SK-N-DZ (cell line): Measurements from ENCODE around the gene NHSL2.
"Not testable (repeated sequence)": the region's sequence is repeated elsewhere in the genome, so short reads cannot be mapped to it uniquely, and the experiment has no call there.

Experiments
- DNase-seq: peaks from one replicate; pipeline ENCODE4 v3.0.0-alpha.2; 2015; ENCODE audit warnings: low spot score

NHSL2 gene

DNA sequence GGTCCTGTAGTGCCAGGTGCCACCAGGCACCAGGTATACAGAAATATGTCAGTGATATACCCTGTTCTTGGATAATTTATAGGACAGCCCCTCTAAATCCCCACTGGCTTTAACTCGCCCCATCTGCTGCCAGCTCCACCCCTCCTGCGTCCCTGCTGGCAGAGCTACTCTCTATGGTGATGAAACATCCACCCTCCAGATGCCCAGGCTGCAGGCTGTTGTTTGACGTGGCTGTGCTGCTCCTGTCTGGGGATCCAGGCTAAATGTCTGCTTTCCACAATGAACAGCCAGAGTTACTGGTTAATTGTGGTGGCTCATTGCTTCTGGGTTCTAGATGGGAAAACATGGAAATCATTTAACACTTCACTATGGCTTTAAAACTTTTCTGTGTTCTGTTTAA, 12.9 kb downstream of the NHSL2 start:
- no peak for DNase-seq

DNA sequence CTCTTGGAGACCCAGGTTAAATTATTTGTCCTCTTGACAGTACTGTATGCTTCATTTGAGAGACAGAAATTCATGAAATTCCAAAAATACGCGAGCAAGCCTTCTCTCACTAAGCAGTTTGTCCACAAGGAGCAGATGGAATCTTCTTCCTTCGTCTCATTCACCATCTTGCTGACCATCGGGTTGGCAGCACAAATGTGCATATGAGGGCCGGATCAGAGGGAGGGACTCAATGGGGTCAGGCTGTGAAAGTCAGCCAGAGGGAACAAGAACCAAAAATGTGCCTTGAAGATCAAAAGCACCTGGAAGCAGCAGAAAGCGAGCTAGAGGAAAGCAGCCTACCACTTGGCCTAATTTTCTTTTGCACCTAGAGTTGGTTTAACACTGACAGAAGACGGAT, 16.4 kb downstream of the NHSL2 start:
- no peak for DNase-seq

DNA sequence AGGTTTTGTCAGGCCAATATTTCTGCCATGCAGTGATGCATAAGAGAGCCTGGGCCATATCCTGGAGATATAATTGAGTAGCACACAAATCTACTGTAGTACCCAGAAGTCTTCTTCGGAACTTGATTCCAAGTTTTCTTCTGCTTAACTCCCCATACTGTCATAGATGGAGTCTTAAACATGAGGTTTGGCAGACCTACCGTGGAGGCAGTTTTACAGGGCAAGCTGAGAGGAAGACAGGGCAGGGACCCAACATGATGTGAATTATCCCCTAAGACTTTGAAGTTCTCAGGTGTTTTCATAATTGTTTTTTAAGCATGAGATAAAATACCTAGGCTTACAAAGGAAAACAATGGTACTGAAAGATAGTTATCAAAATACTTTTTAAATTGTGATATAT, 18.2 kb downstream of the NHSL2 start:
- no peak for DNase-seq

DNA sequence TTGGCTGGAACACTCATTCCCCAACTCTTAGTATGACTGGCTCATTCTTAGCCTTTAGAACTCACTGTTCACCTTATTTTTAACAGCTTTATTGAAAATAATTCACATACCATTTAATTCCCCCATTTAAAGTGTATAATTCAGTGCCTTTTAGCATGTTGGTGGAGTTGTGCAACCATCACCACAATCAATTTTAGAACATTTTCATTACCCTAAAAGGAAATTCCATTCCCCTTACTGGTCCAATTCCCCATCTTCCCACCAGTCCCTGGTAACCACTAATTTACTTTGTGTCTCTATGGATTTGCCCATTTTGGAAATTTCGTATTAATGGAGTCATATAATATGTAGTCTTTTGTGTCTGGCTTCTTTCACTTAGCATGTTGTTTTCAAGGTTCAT, 19.7 kb downstream of the NHSL2 start:
- DNase-seq: no peak

DNA sequence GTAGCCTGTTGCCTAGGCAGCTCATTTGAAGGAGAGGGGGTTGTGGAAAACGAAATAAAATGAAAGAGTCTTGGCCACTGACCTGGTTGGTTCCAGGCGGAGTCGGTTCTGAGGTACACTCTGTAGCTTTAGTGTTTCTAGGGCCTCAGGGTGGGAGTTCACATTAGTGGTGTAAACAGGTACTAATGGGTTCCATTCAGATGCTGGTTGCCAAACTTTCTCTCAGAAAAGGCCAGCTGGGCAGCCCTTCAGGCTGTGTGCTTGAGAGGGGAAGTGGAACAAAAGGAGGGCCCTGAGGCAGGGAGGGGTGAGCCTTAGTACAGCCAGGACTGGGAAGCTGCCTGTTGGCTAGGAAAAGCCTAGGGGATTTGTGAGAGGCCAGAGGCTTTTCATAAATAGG, 24.8 kb downstream of the NHSL2 start:
- DNase-seq: no peak

DNA sequence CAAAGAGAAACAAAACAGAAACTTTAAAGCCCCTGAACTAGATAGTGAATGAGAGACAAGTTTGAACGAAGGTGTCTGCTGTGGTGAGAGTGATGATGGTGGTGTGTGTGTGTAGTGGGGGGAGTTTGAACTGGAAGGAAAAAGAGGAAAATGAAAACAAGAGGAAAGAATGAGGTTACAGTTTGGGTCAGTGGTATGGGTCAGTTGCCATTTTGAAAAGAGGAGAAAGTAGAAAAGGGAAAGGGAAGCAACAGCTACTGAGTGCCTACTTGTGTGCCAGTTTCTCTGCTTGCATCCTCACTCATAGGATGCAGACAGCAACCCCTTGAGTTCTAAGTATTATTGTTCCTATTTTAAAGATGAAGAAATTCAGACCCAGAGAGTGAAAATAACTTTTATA, 26.0 kb downstream of the NHSL2 start:
- no peak for DNase-seq

DNA sequence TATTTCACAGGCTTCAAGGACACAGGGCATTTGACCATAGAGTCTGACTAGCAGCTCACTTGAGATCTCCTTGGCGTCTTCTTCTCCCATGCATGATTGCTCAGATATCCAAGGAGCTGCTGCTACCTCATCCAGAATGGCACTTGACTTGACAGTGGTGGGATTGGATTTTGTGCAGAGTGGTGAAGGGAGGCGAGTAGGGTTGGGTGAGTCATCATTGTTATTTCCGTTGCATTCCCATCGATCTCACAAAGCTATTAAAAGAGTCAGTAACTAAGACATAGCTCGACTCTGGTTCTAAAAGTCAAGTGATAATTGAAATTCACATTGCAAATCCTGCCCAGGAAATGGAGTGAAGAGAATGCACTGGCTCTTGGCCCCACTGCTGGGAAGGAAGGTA, 27.7 kb downstream of the NHSL2 start:
- no peak for DNase-seq

DNA sequence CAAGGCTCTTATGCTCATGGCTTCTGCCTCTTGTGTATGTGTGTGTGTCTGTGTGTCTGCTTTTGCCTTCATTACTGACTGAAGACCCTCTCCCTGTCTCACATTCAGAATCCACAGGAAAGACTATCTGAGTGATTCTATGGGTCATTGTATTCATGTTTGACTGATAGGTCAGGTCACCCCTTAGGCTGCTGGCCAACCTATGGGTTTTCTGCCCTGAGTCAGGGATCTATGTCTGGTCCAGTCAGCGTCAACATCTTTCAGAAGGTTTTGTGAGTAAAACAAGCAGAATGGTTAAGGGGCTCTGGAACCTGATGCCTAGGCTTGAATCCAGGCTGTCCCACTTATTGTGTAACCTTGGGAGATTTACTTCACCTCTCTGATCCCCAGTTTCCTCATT, 30.5 kb downstream of the NHSL2 start:
- DNase-seq: no peak

DNA sequence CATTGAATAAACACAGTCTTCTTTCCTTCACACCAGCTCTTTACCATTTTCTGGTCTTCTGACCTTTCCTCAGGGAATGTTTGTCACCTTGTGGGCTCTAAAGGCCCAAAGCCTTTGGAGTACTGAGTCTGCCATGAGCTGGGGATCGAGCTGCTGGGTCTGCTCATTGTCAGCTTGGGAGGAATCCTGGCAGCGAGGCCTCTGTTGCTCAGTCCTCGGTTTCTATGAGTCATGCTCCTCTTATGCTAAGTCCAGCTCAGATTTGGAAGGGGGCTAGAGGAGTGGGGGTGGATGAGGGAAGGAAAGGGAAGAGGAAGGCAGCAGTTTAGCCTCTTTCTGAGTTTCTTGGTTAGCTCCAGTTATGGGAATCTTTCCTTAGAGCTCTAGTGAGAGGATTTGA, 31.1 kb downstream of the NHSL2 start:
- DNase-seq: no peak

DNA sequence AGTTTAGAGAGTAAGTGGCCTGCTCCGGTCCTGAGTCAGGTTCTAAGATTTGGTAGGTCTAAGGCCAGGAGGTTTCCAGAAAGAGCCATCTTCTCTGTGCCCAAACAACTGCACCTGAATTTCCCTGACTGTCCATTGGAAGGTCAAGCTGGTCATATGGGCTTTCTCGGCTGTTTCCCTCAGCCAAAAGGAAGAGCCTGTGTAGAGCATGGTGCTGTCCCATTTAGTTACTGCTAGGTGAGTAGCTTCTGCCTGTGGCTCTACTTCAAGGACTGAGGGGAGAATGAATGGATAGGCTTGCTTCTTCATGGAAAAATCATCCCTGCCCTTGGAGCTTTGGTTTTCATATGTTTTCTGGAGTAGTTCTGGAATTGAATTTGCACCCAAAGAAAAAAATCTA, 33.7 kb downstream of the NHSL2 start:
- no peak for DNase-seq

DNA sequence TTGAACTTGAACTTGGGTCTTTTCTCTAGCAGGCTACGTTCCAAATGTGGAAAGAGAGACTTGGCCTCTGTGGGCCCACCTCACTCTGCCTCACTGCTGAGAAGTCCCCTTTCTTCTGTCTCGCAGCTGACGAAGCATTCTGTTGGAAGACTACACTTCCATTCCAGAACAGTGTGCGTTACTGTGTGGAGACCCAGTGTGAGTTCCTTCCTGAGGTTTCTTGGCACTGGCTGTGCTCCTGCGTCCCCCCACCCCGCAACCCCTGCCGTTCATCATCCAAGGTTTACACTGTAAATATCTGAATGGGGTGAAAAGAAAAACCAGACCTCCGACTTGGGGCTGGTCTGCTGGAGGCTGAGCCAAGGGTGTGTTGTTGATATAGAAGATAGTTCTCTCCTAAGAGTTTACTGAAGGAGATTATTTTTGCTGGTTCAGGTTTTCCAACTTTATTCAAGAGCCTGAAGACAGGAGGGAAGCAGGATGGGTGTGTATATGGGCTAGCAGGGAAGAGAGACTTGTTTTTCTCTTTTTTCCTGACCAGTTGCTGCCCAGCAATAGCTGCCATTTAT, 34.7 kb downstream of the NHSL2 start:
- DNase-seq: no peak

DNA sequence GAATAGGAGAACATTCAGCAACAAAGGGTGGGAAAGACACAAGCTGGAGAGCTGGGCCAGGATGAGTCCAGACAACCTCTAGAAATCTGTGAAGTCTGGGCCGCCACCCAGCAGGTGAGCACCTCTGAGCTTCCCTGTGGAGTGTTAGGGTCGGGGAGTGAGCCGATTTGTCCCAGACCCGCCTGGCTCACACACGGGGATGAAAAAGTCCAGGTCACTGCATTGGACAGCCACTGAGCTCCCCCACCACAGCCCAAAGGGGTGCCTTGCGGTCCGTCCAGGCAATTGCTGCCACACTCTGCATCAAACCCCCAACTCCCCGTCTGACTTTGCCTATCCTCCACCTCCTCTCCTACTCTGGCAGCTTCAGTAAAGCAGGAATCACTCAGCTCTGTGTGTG, 38.7 kb downstream of the NHSL2 start:
- DNase-seq: no peak

DNA sequence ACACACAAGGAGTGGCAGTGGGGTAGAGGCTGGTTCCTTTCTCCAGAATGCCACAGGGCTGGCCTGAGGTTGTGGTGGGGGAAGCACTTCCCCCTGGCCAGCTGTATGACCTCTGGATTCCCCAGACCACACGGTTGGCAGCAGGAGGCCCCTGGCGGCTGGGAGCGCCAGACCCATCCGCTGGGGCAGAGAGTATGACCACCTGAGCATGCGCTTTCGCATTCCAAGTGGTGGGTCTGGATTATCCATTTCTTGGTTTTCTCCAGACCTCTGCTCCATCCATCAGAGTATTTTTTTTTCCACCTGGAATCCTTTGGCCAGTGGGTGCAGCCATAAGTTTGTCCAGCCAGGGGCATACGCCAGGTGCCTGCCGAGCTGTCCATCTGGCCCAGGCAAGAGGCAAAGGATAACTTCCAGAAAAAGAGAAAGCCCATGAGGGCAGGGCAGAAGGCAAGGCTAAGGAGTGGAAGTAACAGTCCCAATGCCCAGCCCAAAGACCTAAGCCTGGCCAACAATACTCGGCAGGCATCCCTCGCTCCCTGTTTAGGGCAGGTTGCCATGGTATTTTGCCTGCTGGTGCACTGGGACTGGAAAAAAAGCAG, 39.3 kb downstream of the NHSL2 start:
- DNase-seq: no peak

DNA sequence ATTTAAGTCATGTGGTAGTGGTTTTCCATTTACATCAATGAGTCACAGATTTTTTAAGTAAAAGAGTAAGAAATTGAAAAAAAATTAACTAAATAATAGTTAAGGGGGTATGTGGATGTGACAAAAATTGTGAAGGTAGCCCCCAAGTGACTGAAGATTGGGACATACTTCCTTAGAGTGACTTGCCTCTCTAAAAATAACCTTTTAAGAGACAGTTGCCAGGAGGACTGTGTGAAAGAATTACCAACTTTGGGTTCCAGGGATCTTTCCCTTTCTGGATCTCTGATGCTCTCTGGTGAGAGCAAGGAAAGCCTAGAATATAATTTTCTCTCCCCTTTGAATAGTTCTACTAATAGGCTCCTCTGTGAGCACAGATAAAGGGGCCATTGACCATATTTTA, 42.7 kb downstream of the NHSL2 start:
- no peak for DNase-seq

DNA sequence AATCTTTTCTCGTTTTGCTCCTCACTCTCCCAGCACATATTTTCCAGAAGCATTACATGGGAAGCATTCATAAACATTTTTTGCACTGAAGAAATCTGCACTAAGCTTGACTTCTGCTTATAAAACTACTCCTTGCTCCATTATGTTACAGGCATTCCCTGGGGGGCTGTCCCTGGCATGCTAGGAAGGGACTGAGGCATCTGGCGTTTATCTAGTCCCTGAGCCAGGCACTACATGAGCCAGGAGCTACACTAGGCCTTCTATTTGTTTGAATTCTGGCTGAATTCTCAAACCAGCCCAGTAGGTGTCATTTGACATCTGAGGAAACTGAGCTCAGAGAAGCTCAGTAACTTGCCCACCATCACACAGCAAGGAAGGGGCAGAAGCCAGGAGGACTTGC, 43.3 kb downstream of the NHSL2 start:
- peak; percentile 15 for DNase-seq

DNA sequence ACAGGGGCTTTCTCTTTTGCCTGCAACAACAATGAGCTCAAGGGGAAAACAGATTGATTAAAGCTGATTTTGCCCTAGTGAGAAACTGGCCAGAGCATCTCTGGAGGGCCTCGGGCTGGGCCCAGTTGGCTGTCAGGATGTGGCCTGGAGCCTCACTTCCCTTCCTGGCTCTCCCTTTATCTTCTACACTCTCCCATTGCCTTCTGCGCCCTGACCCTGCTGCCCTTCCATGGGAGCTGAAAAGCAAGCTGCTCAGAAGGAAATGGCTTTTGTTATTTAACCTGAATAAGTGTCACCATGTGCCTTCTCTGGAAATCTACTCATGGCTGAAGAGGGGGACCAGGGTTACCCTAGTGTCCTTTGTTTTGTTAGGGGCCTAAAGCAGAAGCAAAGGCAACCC, 43.8 kb downstream of the NHSL2 start:
- DNase-seq: no peak

DNA sequence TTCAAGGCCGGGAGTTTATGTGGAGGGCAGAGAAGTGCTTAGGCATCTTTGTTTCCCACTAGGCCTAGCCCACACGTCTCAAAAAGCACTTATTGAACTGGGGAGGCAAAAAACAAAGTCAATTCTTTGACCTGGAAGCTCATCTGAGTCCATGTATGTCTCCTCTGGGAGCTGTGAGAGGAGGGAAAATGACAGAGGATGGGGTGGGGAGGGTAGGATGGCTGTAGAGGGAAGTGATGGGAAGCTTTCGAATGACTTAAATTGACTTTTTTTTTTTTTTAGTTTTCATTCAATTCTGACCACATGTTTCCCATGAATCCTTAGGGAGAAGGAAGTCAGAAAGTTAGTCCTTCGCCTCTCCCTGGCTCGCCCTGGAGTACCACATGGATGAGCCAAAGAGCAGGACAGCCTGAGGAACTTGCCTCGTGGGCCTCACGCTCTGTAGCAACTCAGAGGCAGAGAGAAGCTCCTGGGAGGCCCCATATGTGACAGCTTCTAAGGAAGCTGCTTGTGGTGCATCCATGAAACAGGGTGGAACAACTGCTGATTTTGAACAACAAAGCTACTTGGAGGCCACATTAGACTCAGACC, 45.0 kb downstream of the NHSL2 start:
- DNase-seq: no peak

DNA sequence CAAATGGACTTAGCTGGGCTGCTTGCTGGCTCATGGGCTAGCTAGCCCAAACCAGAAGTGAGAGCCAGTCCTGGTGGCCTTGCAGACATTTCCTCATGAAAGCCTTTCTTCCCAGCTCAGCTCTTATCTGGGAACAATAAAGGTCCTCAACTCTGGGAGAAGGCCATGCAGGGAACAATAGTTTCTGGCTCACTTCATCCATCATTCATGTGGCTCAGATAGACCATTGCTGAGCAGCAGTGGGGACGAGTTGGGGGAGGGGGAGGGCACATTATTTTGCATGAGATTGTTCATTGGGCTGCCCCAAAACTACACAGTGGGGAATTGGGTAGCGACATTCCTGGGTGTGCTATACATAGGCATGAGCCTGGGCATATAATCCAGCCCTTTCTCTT, 47.6 kb downstream of the NHSL2 start:
- no peak for DNase-seq

DNA sequence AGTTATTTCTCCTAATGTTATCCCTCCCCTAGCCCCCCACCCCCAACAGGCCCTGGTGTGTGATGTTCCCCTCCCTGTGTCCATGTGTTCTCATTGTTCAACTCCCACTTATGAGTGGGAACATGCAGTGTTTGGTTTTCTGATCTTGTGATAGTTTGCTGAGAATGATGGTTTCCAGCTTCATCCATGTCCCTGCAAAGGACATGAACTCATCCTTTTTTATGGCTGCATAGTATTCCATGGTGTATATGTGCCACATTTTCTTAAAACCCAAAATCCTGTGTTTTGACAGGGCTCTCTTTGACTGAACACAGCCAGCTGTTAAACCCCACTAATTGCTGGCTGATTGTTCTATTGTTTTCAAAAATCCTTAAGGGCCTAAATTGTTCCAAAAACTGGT, 53.5 kb downstream of the NHSL2 start:
- not testable (repeated sequence) for DNase-seq

DNA sequence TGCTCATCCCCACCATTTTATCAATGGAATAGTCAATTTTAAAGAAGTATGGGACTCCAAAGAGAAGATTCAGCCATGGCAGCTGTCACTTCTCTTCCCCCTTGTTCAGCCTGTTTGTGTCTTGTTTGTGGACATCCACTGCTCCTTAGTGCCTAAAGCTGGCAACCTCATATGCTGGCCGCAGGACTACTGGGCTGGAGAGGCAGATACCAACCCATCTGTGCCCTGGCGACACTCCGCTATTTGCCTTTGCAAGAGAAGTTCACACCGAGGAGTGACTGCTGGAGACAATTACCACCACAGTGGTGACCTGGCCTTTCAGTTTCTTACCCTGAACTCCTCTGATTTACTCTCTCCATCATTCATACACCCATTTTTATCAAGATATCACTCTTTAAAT, 64.3 kb downstream of the NHSL2 start:
- no peak for DNase-seq

DNA sequence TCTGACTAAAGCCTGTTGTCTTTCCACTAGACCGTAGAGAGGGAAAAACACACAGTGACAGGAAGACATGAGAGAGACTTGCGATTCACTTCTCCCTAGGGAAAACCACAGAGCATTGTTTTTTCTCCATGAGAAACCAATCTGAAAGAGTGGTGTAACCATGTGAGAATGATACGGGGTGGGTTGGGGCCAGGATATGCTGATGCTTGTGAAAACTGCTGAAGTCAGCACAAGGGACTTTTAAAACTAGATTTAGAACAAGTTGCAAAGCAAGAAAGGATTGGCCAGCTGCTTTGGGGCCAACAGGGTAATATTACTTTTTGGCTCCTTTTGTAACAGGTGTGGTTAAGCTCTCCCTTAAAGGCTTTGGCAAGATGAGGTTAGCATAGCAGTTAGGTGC, 66.1 kb downstream of the NHSL2 start:
- DNase-seq: no peak

DNA sequence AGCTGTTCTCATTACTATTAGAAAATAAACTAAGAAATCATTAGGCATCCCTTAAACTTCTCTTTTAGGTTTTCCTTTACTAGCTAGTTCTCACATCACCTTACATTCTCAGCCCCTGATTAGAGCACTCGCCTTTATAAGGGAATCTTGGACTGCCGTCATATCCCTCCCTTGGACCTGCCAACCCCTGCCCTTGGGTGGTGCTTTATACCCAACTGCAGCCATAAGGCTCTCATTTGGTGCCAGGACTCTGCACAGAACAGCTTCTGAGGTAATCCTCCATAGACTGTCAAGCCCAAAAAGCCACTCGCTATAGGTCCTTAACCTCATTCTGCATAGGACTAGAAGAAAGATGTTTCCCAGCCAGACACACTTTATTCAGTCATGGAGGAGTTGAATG, 67.5 kb downstream of the NHSL2 start:
- no peak for DNase-seq

DNA sequence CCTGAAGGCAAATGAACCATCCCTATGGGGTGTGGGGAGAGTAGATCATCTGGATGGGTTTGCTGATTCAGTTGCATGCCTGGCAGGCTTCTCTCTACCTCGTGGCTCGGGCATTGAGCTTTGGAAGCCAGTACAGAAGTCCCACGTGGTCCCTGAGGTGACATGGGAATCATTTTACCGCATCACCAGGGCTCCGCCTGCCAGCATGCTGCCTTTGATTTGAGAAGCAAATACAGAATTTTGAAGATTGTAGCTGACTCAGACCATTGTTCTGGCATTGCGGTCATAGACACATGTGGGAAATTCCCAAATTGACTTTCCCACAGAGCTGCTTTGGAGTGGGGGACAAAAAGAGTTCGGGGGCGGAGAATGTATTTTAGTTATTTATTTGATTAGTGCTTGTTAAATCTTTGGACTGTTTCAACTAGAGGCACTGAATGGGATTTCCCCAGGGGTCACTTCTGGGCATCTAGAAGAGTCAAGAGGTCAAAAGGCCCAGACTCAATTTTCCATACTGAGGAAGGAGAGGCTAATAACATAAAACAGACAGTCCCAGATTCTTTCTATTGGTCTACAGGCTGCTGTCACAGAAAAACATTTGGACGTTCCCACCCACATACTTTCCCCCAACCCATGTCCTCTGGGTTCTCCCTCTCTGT, 79.3 kb downstream of the NHSL2 start:
- no peak for DNase-seq
